GM18508 (cell line): Measurements from ENCODE around the gene PRICKLE2.

ENCODE experiments used
- ATAC-seq: cut with Tn5 transposase; IDR thresholded peaks from one replicate; pipeline ENCODE4 v1.9.1; 2021; ENCODE audit warnings: moderate number of reproducible peaks; ENCODE audit not compliant: insufficient read depth, unreplicated experiment

Gene PRICKLE2

DNA sequence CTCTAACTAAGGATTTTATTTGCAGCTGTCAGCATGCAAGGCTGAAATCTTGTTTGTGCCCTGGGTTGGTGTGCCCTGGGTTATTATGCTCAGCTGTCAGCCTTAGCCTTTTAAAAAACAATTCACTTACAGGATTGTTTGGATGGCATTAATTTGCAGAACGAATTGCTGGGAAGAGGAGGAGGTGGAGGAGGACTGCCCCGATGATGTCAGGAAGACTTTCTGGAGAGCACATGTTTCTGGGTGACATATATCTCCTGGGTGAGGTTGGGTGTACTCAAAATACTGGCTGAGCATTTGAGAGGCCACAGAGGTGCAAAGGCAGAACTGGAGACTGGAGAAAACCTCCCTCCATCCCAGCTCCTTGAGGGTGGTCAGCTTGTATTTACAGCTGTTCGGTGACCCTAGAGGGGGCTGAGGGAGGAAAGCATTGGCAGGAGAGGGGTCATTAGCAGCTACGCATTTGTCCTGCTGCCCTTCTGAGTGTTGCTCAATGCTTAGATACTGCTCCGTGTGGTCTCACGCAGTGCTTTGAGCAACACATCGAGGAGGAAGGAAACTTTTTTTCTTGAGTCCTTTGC lies 142.2 kb downstream of the PRICKLE2 start:
- no peak for ATAC-seq

DNA sequence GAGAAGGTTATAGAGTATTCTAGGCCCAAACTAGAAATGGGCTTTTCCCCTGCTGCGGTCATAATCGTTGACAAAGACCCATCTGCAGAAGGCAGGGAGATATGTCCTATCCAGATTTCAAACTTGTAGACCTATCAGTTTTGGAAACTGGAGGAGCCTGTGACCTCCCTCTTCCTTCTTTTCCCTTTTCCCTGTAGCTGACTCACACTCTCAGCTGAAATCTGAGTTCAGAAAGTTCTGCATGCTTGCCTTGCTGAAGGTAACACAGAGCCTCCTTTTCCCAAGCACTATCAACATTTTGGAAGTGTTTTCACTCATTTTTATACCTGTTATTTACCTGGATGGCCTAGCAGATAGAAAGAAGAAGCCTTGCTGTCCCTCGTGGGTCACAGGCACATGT lies 142.9 kb downstream of the PRICKLE2 start:
- ATAC-seq = no peak

DNA sequence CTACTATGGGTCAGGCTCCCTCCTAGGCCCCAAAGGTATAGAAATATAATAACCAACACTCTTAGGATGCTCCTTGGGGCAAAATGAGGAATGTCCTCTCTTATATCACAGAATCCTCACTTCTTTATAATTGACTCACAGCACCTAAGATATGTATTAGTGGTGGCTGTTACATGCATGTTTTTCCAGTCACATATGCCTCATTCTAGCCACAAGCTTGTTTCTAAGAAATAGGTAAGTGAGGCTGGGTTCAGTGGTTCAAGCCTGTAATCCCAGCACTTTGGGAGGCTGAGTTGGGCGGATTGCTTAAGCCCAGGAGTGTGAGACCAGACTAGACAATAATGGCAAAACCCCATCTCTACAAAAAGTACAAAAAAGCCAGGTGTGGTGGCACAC lies 144.0 kb downstream of the PRICKLE2 start:
- ATAC-seq = no peak

DNA sequence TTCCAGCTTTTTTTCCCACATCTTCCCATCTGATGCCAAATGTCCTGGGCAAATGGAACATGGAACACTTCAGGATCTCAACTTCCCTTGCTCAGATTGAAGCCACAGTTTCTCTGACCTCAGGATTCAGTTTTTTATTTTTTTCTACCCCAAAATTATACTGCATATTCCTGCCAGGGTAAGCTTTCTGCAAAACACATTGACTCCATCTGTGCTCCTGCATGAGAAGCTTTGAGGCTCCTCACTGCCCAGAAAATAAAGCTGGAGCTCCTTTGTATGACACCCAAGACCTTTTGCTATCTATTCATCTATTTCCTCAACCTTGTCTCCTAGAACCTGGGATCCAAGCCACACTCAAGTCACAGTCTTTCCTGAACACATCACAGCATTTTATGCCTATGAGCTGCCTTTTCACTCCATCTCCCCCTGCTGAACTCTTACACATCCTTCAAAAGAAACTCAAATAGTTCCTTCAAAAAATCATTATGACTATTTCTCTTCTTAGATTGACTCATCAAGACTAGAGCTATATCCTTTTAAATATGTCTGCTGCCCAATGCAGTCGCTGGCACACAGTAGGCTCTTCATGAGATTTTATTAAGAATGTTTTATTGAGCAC lies 144.5 kb downstream of the PRICKLE2 start:
- ATAC-seq = no peak

DNA sequence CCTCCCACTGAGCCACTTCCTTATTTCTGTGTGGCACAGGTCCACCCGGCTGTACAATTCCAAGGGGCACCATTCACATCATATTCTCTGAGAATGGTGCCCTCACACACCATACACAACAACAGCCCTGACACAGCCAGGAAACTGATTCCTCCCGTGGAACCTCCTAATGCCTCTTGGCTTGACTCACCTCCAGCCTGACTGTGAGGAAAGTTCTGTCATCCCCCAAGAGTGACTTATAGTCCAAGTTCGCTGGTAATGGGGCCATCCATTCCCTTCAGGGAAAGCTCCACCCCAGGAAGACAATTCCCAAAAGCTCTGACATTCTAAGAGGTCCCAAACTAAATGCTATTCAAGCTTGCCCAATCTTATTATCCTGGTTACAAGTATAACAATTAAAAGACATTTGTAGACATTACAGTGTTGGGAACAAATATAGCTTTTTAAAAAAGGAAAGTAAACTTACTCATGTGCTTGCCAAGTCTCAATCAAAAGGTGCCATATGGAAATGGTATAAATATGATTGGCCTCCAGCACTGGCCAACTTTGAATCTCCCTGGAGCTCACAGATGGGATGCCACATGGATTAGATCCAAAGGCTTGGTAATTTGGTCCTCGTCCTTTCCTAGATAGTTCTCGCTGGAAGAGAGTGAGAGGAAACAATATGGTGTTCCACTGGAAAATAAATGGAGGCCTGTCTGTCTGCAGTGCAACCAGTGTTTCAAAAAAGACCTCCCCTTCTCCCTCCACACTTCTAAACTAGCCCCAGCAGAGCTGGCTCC lies 145.7 kb downstream of the PRICKLE2 start:
- no peak for ATAC-seq

DNA sequence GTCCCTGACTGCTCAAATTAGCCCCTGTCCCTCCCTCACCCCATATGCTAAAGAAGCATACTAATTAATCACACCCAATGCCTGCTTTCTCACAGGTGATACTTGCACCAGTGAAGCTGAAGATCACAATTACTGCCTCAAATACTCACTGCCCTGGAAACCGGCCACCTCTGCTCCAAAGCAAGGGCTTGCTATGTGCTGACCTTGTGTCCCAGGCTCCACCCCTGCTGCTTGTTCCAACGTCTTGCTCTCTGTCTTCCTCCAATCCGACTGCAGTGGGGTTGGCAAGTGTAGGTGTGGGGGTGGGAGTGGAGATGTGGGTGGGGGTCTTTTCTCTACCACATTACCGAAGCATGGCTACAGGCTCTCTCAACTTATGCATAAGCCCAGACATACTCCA lies 146.3 kb downstream of the PRICKLE2 start:
- no peak for ATAC-seq

DNA sequence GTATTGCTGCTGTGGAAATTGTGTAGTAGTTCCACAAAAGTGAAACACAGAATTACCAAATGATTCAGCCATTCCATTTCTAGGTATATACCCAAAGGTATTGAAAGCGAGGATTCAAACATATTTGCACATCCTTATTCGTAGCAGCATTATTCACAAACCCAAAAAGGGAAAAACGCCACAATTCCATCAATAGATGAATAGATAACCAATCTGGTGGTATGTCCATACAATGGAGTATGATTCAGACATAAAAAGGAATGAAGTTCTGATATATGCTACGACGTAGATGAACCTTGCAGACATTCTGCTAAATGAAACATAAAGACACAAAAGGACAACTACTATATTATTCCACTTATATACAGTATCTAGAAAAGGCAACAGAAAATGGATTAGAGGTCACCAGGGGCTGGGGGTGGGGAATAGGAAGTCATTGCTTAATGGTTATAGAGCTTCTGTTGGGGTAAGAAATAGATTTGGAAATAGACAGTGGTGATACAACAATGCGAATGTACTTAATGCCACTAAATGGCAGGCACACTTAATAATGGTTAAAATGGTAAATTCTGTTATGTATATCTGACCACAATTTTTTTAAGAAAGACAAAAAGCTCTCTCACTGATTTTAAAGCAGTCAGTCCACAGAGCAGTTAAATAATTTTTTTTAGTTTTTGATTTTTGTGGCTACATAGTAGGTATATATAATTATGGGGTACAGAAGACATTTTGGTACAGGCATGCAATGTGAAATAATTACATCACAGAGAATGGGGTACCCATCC lies 150.2 kb downstream of the PRICKLE2 start:
- ATAC-seq = no peak

DNA sequence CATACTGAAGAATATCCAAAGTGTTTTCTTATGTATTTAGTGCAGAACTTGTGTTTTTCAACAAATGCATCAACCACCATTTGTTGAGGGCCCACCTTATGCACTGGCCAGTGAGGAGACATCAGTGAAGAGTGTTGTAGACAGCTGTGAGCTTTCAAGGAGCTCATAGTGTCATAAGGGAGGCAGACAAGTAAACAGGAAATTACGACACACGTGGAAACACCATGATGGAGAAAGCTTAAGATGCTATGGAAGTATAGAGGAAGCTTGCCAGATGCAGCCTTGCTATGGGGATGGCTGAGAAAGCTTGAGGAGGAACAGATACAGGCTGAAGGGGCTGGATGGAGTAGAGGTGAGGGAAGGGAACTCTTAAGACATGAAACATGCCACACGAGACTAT lies 151.2 kb downstream of the PRICKLE2 start:
- no peak for ATAC-seq

DNA sequence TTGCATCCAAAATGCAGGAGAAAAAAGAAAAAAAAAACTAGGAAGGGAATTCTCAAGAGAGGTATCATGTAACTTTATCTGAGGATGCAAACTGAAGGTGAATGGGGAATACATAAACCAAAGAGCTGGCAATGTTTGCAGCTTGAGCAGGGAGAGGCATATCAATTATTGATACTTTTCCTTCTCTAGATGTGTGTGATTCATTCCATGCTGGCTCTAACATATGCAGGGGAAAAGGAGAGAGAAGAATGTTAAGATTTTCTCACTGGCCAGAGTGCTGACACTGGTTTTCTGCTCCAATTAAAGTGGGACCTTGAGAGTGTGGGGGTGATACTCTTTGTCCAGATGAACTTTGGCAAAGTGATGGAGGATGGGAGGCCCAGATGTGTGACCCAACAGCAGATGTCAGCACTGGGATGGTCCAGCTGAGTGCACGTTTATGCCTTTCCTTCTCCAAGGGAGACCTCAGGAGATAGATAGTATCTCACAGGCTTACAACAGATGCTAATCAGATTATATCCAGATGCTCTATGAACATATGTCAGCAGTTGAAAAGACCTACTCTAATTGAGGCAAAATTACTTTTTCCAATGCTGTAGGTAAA lies 152.0 kb downstream of the PRICKLE2 start:
- ATAC-seq = no peak

DNA sequence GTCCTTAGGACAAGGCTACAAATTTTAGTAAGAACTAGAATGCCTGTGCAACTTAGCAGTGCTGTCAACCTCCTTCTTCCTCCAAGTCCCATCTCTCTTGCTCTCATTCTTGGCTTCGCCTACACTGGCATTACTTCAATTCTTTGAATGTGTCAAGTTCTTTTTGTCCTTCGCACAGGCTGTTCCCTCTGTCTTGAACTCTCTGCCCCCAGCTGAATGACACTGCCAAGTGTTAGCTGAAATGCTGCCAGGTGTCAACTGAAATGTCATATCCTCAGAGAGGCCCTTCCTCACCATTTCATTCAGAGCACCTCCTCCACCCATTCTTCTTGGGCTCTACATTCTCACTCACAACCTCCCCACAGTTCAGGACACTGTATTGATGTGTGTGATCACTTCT lies 153.1 kb downstream of the PRICKLE2 start:
- no peak for ATAC-seq

DNA sequence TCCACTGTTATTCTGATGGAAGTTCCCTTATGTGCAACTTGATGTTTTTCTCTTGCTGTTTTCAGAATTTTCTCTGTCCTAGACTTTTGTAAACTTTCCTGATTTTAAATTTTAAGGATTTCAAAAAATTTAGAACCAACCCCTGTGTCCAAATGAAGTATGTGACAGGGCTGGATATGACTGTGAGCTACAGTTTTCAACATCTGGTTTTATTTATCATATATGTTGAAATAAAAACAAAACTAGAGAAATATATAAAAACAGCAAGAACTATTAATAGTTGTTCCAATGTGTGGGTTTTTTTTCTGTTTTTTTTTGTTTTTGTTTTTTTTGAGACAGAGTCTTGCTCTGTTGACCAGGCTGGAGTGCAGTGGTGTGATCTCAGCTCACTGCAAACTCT lies 154.6 kb downstream of the PRICKLE2 start:
- ATAC-seq = no peak

DNA sequence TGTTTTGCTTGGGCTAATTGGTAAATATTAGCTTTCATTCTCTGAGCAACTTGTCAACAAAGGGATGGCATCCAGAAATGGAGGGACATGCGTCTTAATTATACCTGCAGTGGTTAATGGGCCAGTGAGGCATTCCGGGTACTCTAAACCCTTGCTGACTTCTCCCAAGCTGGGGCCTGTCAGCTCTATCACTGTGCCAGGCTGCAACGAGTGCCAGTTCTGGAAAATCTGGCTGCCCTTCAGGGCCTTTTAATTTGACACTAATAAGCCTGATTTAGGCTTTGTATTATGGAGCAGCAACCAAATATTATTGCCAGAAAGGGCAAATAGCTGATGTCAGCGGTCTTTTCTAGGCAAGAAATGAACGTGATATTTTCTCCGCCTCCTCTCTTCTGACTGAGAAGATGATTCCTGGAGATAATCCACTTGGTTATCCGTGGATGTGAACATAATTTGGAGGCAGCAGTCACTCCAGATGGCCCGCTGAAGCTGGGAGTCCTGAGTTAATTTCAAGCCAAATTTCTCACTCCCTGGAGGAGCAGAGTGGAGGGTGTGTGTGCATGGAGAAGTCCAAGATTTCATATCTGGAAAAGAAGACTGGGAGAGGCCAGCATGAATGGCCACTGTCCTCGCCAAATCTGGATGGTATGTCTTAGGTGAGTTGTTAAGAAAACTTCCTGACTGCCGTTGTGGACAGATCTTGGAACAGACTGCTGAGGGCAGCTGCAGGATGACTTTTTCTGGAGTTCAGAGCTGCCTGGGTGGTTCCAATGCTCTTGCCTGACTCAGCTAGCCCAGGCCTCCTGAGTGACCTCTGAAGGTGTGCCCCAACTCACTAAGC lies 157.5 kb downstream of the PRICKLE2 start:
- no peak for ATAC-seq

DNA sequence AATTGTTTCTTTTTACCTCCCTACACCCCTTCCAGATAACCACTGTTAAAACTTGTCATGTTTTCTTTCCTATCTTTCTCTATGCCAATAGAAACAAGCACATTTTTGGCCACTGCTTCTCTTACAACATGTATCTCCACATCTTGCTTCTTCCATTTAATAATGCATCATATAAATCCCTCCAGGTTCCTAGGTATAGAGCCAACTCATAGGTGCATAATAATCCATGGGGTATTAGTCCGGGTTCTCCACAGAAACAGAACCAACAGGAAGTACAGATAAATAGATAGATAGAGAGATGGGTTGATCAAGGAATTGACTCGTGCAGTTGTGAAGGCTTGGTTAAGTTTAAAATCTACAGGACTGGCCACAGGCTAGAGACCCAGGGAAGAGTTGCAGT lies 160.5 kb downstream of the PRICKLE2 start:
- ATAC-seq = no peak

DNA sequence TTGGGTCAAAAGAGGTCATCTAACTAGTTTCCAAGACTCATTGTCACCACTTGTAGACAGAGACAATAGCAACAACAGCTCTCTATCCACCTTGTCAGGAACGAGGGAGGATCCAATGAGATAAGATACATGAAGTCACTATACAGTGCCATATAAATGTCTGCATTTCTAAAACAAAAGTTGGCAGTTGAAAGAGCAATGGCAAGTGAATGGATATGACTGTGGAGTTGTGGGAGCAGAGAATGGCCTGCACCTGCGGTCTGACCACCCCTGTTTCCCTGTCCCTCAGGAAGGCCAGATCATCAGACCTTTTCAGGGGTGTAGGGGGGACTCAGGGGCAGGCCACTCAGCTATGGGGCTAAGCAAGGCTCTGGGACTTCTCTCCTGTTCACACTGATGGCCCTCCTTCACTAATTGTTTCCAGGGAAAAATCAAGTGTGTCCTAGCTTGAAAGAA lies 161.3 kb downstream of the PRICKLE2 start:
- no peak for ATAC-seq

DNA sequence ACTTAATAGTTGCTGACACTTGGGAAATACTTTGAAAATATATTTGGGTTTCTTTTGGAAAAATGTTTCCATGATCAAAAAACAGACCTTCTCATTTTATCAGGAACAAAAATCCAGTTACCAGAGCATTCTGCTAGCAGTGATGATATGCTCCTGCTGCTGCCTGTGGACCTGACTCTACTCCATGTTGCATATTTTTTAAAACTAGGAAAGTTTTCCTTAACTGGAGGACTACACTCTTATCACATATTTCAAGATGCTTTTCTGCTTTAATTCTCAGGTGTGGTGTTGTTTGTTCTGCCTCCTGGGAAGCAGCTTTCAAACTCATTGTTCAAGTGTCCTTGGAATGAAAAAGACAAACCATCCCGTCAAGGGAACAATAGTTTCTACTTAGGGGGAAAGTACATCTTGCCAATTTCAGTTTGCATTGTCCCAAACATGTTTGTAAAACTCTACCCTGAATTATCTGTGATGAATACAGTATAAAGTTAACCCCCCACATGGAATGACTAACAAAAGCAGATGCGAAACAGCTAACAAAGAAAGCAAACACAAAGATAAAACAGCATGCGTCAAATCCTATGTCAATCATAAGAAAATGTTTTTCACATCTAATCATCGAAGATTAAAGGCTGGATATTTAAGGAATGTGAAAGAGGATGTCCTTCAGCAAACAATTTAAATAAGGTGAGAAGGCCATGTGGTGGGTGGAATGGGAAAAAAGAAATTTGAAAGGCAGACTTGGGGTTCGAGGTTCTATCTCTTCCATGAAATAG lies 161.9 kb downstream of the PRICKLE2 start:
- ATAC-seq = no peak

DNA sequence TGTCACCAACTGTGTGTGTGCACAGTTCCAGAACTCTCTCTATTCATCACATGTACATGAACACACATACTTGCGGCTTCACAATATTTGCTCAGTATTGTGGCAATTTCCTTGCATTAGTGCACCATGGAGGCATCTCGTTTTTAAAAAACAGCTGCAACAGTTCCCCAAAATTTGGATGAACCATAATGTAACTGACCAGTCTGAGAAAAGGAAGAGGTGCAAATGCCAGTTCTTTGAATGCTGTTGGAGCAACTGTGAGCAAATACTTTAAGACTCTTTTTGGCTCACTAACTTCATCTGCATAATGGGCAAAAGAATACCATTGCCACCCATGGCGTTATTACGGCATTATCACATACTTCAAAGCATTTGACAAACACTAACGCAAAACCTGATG lies 163.6 kb downstream of the PRICKLE2 start:
- no peak for ATAC-seq

DNA sequence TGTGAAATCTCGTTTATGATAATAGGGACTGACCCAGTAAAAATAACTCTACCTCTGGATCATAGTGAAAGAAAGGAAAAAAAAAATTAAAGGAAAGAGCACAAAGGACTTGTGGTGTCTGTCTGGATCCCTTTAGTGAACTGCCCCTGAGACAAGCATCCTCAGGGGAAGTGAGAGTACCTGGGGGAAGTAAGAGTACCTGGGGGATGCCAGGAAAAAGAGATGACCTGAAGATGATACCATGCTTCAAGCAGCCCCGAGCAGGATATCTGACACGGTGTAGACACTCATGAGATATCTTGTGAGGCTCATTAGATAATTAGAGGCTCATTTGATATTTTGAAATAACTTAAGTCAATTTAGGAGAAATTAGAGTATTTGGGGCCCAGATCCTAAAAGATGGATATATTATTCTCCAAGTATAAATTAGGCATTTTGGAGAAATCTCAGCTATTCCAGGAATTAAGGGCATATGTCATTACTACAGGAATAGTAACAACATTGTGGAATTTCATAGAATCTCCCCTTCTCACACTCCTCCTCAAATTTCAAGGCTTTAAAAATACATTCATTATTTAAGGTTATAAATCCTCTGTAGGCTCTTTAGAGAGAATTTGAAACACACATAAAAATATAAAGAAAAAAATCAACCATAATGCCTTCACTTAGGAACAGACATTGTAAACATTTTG lies 165.6 kb downstream of the PRICKLE2 start:
- ATAC-seq = no peak

DNA sequence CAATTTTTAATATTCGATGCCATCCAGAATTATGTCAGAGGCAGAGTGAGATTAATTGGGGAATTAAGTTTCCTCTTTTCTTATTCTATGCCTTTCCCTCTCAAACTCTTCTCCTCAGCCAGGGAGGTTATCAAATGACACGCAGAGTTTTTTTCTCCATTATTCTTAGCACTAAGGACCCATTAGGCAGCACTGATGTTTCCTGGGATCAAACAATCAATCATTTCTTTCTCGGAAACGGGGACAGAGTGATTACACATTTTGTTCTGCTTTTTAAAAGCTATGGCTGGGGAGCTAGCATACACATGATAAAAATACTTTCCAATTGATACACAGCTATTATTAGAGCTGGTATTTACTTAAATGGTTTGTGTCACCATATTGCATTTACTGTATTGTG lies 166.7 kb downstream of the PRICKLE2 start:
- no peak for ATAC-seq
